GM21526 (cell line): ENCODE data around the gene SLC5A6.
"Not testable (repeated sequence)": the region's sequence is repeated elsewhere in the genome, so short reads cannot be mapped to it uniquely, and the experiment has no call there.

Source experiments
- ATAC-seq: cut with Tn5 transposase; IDR thresholded peaks from one replicate; pipeline ENCODE4 v1.9.1; 2021; ENCODE audit warnings: moderate library complexity; ENCODE audit not compliant: unreplicated experiment, low FRiP score

SLC5A6 gene

DNA sequence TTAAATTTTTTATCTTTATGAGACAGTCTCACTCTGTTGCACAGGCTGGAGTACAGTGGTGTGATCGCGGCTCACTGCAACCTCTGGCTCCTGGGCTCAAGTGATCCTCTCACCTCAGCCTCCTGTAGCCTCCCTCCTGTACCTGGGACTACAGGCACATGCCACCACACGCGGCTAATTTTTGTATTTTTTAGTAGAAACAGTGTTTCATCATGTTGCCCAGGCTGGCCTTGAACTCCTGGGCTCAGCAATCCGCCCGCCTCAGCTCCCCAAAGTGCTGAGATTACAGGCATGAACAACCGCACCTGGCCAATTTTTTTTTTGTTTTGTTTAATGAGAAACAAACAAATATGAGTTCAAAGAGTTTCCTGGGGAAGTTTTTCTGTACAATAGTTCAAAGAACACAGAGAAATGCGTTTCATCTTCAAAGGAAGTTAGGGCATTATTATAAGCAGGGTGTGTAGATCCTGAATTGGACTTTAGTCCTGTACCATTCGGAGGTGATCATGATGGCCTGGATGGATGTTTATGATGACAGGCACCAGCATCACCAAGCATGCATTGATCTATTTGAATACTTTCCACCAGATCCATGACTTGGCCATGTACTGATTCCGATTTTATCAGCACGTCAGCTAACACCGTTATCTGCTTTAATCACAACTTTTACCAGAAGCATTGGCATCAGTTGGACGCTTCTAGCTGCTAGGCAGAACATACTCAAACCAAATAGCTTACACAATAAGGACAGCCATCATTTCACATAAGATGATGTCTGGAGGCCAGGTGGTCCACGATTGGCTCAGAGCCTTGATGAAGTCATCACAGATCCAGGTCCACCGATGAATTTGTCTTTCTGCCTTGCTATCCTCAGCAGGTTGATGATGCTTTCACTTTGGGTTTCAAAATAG, 34.4 kb downstream of the SLC5A6 start:
- ATAC-seq: no peak

GRCh38 chr2:27175781-27176180, 36.3 kb downstream of the SLC5A6 start:
- ATAC-seq: not testable (repeated sequence)

GRCh38 chr2:27175330-27175729, 36.7 kb downstream of the SLC5A6 start:
- no peak for ATAC-seq

DNA sequence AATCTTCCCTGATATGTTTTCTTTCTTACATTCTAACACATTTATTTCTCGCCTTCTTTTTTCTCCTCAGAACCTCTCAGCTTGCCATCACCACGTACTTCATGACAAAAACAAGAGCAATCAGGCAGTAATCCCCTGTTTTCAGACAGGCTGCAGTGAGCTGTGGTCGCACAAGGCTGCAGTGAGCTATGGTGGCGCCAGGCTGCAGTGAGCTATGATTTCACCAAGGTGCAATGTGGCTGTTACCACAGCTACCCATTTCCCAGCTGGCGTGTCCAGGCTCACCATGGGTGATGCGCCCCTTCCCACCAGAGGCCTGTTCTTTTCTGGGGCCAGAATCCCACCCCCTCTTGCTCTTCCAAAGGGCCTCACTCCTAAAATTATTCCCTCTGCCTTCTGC, 37.4 kb downstream of the SLC5A6 start:
- no peak for ATAC-seq

DNA sequence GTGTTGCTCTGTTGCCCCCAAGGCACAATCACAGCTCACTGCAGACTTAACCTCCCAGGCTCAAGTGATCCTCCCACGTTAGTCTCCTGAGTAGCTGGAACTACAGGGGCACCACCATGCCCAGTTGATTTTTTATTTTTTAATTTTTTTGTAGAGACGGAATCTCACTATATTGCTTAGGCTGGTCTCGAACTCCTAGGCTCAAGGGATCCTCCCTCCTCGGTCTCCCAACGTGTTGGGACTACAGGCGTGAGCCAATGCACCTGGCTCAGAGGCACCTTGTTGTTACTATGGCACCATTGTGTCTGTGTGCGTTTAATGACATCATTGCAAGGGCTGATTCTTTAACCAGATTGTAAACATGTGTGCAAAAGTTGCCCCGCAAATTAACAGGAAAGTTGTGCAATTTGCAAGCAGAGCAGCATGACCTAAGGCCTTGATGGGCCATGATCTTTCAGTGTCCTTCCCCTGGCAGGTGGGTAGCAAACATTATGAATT, 40.7 kb downstream of the SLC5A6 start:
- ATAC-seq: no peak

DNA sequence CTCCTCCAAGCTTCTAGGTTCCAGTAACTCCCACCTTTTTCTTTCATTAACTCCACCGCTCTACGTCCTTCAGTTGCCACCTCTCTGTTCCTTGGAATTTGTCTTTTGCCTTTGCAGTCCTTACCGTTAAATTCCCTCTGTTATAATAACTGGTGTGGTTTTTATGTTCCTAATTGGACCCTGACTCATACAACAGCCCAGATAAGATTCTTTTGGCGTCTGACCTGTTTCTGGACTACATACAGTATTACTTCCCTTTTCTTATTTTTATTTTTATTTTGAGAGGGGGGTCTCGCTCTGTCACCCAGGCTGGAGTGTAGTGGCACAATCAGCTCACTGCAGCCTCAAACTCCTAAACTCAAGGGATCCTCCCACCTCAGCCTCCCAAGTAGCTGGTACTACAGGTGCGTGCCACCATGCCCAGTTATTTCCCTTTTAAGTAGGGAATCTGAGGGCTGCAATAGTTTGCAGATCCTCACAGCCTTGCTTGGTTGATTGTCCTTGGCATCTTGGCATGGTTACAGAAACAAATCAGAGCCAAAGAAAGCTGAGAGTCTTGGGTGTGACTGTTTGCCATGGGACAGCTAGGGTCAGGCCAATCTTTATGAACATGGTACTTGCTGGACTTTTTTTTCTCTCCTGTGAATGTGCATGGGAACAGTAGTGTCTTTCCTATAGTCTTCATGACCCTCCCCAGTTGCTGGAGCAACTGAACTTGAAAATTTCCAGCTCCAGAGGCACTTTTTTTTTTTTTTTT, 41.3 kb downstream of the SLC5A6 start:
- no peak for ATAC-seq

GRCh38 chr2:27164960-27165763, 46.9 kb downstream of the SLC5A6 start:
- ATAC-seq: no peak

DNA sequence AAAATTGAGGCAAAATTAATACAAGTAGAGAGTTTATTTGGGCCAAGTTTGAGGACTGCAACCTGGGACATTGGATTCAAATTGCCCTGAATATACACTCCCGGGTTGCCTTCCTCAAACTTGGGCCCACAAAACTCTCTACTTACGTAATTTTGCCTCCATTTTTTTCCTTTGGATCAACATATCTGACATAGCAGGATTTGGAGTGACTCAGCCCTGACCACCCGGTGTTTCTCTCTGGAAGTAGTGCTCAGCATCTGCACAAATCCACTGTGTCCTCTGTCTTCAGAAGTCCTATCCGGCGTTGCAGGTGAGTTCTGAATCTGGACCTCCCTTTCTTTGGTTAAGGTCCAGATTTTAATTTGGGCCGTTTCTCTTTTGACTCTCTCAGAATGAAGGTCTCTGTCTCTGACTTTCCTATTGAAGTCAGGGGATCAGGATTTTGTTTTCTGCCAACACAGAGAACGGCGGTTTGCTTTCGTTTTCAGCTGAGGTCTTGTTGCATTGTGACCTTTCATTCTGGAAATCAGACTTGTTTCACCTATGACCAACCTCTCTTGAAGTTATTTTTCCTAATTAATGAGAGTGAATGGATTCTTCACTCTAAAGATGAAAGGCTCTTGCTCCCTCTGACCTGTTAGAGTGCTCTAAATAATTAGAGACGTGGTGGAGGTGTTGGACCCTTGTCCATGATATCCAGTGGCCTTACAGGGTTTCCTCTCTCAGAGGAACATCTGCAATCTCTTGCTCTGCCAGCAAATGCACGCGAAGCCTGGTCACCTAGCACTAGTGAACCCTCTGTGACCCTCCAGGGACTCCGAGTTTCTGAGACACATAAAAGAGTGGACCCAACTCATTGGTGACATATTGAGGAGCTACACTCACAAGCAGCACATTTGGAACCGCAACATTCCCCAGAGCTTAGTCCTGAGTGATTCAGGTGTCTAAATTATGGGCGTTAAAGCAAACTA, 49.6 kb downstream of the SLC5A6 start:
- no peak for ATAC-seq

DNA sequence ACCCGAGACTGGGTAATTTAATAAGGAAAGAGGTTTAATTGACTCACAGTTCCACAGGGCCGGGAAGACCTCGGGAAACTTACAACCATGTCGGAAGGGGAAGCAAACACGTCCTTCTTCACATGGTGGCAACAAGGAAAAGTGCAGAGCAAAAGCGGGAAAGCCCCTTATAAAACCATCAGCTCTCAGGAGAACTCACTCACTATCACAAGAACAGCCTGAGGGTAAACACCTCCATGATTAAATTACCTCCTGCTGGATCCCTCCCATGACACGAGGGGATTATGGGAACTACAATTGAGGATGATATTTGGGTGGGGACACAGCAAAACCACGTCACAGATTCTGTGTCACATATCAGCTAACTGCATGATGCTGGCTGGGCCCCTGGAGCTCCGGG, 51.9 kb downstream of the SLC5A6 start:
- no peak for ATAC-seq

- ATAC-seq: no peak
Observed at GRCh38 chr2:27159271-27159670, 52.8 kb downstream of the SLC5A6 start.

DNA sequence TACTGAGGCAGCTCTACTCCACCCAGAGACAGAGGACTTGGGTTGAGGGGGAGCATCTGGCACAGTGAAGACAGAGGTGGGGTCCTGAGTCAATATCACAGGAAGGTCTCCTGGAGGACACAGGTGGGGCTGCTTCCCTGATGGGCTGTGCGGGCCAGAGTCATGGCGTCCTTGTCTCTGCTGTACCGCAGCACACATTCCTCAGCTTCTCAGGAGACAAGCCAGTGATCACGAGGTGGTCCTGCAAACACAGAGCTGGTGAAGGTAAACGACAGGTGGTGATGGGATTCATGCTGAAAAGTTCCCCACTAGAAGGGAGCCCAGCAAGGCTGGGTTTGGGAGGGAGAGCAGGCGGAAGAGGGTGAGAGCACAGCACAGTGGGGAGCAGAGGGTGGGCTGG, 53.6 kb downstream of the SLC5A6 start:
- ATAC-seq: no peak

- no peak for ATAC-seq
Observed at GRCh38 chr2:27155069-27155520, 57.0 kb downstream of the SLC5A6 start.

GRCh38 chr2:27154488-27154887, 57.6 kb downstream of the SLC5A6 start:
- ATAC-seq: no peak

- ATAC-seq: no peak
Observed at GRCh38 chr2:27152796-27153464, 59.1 kb downstream of the SLC5A6 start.

GRCh38 chr2:27152102-27152795, 59.8 kb downstream of the SLC5A6 start:
- ATAC-seq: no peak

DNA sequence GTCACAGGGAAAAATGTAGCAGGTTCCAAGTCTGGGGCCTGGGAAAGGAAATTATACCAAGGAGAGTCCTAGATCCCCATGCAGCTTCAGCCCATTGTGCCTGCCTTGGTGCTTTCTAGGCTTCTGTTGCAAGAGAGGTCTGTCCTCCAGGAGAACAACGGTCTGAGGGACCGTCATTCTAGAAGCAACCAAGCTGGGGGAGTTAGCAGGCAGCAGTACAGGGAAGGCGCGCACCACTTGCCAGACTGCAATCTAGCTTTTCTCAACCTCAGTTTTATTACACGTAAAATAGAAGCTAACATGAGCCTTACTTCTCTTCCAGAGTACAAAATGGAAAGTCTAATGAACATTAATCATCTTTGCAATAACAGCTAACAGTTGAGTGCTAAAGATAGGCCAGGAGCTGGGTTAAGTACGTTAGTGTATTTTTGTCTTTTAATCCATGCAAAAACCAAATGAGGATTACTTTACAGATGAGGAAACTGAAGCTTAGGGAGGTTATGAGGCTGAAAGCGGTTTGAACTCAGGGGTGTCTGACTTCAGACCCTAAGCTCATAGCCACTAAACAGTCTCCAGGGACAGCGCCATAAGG, 61.3 kb downstream of the SLC5A6 start:
- no peak for ATAC-seq
